ENCODE results near the gene TFR2. TPM values are rescaled to one million over a fixed set of nuclear protein-coding genes. Genes with fewer than 3 reads are reported as not detected.

The TFR2 gene
- total and polyA plus RNA-seq, 11 donors = 0.08 to 0.59 (median 0.40) TPM; not detected in 5

DNA sequence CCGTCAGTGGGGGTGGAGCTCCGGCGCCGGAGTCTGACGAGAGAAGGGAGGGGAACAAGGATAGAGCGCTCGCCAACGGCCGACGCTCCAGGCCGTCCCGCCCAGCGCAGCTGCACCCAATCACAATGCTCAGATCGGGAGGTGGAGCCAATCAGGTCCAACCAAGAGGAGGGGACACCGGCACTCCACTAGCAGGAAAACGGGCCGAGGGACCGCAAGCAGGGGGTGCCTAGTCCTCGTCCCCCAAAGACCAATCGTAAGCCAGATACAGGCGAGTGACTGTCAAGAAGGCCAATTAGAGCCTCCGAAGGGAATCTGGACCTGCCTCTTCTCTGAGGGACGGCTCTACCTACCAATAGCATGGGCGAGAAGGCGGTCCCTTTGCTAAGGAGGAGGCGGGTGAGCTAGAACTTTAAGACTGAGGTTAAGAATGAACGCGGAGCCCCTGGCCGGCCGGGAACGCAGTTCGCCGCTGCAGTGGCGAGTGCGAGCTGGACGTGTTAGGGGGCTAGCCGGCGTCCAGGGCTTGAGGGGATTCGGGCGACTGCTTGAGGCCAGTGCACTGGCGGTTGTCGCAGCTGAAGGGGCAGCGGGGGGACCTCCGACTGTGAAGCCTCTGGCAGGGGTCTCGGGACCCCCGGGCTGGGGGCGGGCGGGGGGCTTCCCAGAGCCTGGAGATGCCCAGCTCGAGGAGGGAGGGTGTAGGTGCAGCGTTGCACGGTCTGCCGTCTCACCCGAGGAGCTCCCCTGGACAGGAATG lies 54.9 kb downstream of the TFR2 start, which contains the start of gene FBXO24:
FBXO24 (plus strand) TSS at position 63 of the 760 bp plus-strand sequence; CDS start at position 361, 298 bp downstream.
- H3K27ac ChIP-seq = peak within 1 kb of the TSS; percentile 79 to 99 (median 96)
- peaks cover 0 to 18% (median 11%) of the 10 kb centered on the region in 9 donors for H3K36me3 ChIP-seq
- H3K27me3 ChIP-seq = no peaks in the 10 kb centered on the region
- no peaks in the 10 kb centered on the region for H3K9me3 ChIP-seq
- peak in 1 of 2 donors; percentile 48 for TF ChIP-seq POLR2A (IDR thresholded peaks at IDR 0.05)
- TF ChIP-seq, protein P1, sequence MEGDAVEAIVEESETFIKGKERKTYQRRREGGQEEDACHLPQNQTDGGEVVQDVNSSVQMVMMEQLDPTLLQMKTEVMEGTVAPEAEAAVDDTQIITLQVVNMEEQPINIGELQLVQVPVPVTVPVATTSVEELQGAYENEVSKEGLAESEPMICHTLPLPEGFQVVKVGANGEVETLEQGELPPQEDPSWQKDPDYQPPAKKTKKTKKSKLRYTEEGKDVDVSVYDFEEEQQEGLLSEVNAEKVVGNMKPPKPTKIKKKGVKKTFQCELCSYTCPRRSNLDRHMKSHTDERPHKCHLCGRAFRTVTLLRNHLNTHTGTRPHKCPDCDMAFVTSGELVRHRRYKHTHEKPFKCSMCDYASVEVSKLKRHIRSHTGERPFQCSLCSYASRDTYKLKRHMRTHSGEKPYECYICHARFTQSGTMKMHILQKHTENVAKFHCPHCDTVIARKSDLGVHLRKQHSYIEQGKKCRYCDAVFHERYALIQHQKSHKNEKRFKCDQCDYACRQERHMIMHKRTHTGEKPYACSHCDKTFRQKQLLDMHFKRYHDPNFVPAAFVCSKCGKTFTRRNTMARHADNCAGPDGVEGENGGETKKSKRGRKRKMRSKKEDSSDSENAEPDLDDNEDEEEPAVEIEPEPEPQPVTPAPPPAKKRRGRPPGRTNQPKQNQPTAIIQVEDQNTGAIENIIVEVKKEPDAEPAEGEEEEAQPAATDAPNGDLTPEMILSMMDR (IDR thresholded peaks at IDR 0.05) = no peak
- ATAC-seq = peak; percentile 91 to 97 (median 96)
- intact Hi-C loops (cut with DNase I) = loop anchor here in 5 of 10 donors (1.0 to 10.0 kb wide), 7 partner anchors 26 to 106 kb away; partner anchors contain the start of genes GNB2 (in 4 of the 5), MOSPD3 (in 2 of the 5), AGFG2 (in 1 of the 5) and GIGYF1 (in 1 of the 5)
- 0 to 1% (median 0%) methylated on average over 33 to 53 of the region's 53 CpGs for WGBS, 4 donors
- peak; percentile 100 for DNase-seq
- H3K4me3 ChIP-seq = peak within 1 kb of the TSS; percentile 75 to 100 (median 96)
- peaks cover 6 to 63% (median 41%) of the 10 kb centered on the region in 12 donors for H3K4me1 ChIP-seq

DNA sequence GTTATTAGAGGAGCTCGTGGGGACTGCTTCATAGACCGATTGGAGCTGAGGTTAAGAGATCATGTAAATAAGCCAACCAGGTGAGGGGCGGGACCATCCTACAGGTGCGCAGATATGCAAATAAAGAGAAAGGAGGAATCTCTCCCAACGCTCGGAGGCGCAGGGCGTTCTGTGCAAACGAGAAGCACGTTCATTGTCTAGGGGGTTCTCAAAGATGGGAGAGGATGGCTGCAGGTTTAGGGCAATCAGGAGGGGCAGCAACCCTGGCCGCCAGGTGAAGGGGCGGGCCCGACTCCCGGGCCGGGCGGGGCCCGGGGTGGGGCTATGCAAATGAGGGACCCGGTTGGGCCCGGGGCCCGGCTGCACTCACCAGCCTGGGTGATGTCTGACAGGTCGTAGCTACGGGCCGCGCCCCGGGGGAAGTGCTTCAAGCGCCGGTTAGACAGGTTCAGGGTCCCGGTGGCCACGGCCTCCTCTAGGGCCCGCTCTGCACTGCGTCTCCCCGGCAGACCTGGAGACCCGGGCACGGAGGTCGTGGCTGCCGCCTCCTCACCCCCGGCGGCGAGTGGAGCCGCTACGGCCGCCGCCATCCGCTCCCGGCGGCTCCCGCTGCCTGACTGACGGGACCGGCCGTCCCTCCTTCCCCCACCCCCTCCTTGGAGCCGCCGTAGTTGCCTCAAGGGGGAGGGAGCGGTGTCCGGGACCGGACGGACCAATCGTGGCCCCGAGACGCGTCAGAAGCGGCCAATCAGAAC lies 55.7 kb downstream of the TFR2 start, which contains the start of gene LRCH4:
LRCH4 (minus strand) TSS at position 619 of the 755 bp plus-strand sequence; CDS start at position 590, 29 bp downstream.
- peak; percentile 99 for TF ChIP-seq POLR2A (IDR thresholded peaks at IDR 0.05)
- TF ChIP-seq, protein P1 (IDR thresholded peaks at IDR 0.05) = no peak
- Histone ChIP-seq H3K4me1 (peaks cover 6 to 57% (median 41%) of the 10 kb centered on the region in 12 donors), H3K9me3 (no peaks in the 10 kb centered on the region), H3K27ac (peak within 1 kb of the TSS; percentile 79 to 99 (median 96)), H3K4me3 (peak within 1 kb of the TSS; percentile 75 to 100 (median 96)), H3K27me3 (no peaks in the 10 kb centered on the region), H3K36me3 (peaks cover 0 to 26% (median 18%) of the 10 kb centered on the region in 9 donors)
- intact Hi-C loops (cut with DNase I) = loop anchor here in 5 of 10 donors (1.0 to 10.0 kb wide), 8 partner anchors 15 to 107 kb away; partner anchors contain the start of genes GNB2 (in 4 of the 5), MOSPD3 (in 2 of the 5), AGFG2 (in 1 of the 5) and GIGYF1 (in 1 of the 5)
- DNase-seq = peak in 2 of 5 donors; percentile 49 to 70
- ATAC-seq = peak in 2 of 4 donors; percentile 29 to 41
- 0 to 1% (median 0%) methylated on average over 25 to 61 of the region's 61 CpGs for WGBS, 4 donors

DNA sequence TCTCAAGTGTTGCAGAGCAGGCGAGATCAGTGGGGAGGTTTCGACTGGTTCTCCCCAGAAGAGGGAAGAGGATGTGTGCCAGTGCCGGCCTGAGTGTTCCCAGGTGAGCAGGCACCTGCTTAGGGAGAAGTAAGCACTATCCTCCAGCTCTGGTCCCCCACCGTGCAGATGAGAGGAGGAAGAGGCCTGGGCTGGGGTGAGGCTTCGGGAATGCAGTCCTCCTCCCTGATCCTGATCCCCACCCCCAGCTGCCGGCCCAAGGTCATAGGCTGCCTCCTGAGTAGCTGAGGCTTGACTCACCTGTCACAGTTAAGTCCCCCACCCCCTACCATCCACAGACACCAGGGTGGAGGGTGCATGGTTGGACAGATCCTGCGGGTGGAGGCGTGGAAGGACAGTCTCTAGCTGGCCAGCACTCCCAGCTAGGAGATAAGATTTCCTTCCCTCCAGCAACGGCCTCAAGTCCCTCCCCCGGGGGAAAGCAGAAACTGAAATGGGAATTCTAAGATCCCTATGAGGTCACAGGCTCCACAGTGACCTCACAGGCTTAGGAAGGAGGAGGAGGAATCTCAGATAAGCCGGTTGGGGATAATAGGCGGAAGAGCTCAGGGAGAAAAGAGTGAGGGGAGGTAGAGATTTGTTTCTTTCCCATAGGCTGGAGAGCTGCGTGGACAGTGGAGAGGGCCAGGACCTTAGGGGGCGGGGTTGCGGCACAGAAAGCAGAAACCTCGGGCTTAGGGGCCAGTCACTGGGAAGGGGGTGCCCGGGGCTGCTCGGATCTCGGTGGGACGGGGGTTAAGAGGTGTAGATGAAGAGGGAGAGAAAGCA lies 56.5 kb downstream of the TFR2 start:
- no peaks in the 10 kb centered on the region for H3K9me3 ChIP-seq
- no peaks in the 10 kb centered on the region for H3K27me3 ChIP-seq
- intact Hi-C loops (cut with DNase I) = loop anchor here in 5 of 10 donors (2.0 to 10.0 kb wide), 4 partner anchors 14 to 107 kb away; partner anchors contain the start of genes GNB2 (in 2 of the 5) and GIGYF1 (in 1 of the 5)
- H3K4me1 ChIP-seq = peaks cover 6 to 50% (median 37%) of the 10 kb centered on the region in 12 donors
- TF ChIP-seq, protein P1 (IDR thresholded peaks at IDR 0.05) = no peak
- peak in 1 of 2 donors; percentile 26 for TF ChIP-seq POLR2A (IDR thresholded peaks at IDR 0.05)
- H3K36me3 ChIP-seq = peaks cover 0 to 32% (median 24%) of the 10 kb centered on the region in 9 donors
- no peak for ATAC-seq
- peak in 4 of 5 donors; percentile 53 to 71 (median 65) for DNase-seq
- H3K27ac ChIP-seq = peak overlapping the region; percentile 79 to 99 (median 96)
- peak overlapping the region; percentile 75 to 100 (median 96) for H3K4me3 ChIP-seq
- 7 to 10% (median 10%) methylated on average over 20 of the region's 20 CpGs for WGBS, 4 donors

Data from heart left ventricle (tissue), 16 donors.